NCI-H1105 (cell line): ENCODE results near the gene BZW1.
"Not testable (repeated sequence)": the region's sequence is repeated elsewhere in the genome, so short reads cannot be mapped to it uniquely, and the experiment has no call there.

Experiments used
- DNase-seq: peaks from one replicate; lab custom pipeline; 2025; lab: John Stamatoyannopoulos, UW

BZW1 gene

DNA sequence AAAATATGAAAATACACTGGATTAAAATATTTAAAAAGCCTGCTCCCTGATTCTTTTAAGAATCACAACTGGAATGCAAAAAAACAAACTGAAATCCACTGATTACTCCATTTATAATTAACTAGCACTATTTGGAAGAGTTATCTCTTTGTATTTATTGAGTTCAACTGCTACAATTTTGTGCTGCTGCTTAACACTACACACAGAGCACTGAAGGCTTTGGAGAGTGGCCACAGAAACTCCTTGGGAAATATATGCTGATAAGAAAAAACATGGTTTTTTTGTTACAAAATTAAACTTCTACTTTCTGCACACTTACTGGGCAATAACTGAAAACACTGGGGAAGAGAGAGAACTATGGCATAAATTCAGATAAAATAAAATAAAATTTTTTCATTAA, 19.8 kb upstream of the BZW1 start:
- DNase-seq = no peak

DNA sequence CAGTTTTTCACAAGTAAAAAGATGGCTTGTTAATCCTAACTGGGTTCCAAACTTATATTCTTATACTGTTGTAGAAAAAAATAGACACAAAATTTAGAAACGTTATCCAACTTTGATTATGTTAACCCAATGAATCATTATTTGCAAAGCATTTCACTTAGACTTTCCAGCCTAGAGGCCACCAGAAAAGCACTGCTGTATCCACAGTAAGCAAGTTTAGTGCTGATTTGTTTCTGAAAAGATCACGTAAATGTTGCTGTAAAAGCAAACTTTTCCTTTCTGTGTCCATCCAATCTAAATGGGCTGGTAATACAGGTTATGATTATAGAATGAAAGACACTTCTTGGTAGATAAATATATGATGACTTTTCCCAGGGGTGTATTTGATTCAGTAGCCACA, 17.6 kb upstream of the BZW1 start:
- no peak for DNase-seq

GRCh38 chr2:200795028-200795440, 16.7 kb upstream of the BZW1 start:
- DNase-seq = no peak

- no peak for DNase-seq
Observed at GRCh38 chr2:200796561-200796960, 15.1 kb upstream of the BZW1 start.

DNA sequence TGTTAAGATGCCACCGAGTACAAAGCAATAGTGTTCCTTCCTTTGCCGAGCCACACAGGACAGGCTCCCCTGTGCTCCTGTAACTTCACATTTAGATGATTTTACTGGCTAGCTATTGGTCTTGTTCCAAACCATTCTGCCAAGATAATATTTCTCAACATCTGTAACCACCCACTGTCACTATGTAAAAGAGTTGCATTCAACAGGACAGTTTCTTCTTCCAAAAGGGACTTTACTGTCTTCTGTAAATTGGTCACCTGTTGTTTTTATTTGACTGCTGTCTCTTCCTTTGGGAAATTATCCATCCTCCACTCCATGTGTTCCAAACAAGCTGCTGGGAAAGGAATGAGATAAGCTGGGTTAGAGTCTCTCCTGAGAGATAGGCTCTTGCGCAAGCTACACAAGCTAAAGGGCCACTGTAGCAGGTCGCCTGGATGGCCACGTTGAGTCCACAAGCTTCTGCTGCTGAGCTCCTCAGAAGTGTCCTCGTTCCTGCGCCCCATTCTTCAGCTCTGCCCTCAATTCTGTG, 14.4 kb upstream of the BZW1 start:
- DNase-seq = no peak

GRCh38 chr2:200798514-200798913, 13.2 kb upstream of the BZW1 start:
- no peak for DNase-seq

DNA sequence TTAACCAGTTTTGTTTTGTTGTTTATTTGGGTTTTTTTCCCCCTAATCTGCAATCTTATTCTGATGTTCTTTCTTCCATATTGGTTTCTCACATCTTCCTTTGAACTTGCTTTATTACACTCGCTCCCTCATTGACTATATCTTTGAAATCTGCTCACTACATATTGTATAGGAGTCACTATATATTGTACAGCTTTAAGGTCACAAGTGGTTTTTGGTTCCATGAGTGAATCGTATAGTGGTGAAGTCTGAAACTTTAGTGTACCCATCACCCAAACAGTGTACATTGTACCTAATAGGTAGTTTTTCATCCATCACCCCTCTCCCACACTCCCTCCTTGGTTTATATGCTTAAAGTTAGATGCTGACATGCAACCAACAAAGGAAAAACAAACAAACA, 11.3 kb upstream of the BZW1 start:
- no peak for DNase-seq

GRCh38 chr2:200801431-200801830, 10.3 kb upstream of the BZW1 start:
- DNase-seq = not testable (repeated sequence)

GRCh38 chr2:200809506-200810251, 2.0 kb upstream of the BZW1 start:
- DNase-seq = no peak

DNA sequence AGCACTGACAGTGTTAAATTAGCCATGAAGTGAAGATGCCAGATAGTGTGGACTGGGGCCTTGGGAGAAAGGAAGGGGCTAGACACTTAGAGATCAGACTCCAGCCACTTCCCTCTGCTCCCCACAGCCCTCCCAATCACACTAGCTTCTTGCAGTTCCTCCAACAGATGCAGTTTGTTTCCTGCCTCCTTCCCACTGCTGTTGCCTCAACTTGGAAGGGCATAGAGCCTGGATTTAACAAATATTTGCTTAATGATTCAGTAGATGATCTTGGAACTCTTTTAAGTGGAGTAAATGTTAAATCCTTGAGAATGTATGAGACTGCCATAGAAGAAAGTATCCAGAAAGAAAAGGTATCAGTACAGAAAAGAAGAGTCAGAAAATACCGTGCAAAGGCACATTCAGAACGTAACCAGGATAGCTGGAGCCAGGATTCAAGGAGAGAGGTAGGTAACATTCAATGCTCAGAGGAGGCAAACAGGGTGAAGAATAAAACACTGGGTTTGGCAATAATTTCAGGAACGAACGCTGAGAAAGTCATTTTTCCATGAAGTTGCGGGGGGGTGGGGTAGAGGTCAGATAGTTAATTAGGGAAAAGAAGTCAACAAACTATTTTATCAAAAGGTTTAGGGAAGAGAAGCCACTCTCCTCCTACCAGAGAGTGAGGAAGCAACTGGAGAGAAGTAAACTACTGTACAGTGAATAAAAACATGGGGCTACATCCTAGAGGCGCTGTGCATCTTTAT, 1.3 kb upstream of the BZW1 start:
- no peak for DNase-seq

DNA sequence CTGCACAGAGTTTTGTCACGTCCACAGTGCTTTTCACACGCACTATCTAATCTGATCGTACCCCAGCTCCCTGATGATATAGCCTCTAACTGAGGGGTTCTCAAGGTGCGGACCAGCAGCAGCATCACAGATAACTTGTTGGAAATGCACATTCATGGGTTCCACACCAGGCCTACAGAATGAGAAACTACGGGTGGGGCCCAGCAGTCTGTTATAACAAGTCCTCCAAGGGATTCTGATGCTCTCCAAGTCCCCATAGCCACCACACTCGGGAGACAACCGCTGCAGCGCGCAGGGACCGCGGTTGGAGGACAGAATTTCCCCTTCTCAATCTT, 745 bp upstream of the BZW1 start:
- no peak for DNase-seq

- no peak for DNase-seq
Observed at GRCh38 chr2:200812122-200813022, 662 bp downstream of the BZW1 start.

GRCh38 chr2:200814276-200814815, 2.6 kb downstream of the BZW1 start:
- no peak for DNase-seq

DNA sequence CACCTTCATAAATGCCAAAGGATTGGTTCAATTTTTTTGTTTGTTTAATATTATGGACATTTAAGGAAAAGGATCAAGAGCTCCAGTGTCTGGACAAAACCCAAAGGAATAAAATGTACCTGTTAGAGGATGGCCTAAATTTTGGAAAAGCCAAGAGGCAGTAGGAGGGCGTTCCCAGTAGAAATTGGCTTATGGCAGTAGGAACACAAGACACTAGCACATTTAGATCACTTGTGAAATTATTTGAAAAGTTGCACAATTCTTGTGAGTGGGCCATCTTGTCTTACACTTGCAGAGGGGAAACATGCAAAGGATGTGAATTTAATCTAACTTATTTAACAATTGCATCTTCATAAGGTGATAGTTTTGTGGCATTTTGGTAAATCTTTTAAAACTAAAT, 3.2 kb downstream of the BZW1 start:
- DNase-seq = no peak

GRCh38 chr2:200818732-200819131, 7.0 kb downstream of the BZW1 start:
- not testable (repeated sequence) for DNase-seq

DNA sequence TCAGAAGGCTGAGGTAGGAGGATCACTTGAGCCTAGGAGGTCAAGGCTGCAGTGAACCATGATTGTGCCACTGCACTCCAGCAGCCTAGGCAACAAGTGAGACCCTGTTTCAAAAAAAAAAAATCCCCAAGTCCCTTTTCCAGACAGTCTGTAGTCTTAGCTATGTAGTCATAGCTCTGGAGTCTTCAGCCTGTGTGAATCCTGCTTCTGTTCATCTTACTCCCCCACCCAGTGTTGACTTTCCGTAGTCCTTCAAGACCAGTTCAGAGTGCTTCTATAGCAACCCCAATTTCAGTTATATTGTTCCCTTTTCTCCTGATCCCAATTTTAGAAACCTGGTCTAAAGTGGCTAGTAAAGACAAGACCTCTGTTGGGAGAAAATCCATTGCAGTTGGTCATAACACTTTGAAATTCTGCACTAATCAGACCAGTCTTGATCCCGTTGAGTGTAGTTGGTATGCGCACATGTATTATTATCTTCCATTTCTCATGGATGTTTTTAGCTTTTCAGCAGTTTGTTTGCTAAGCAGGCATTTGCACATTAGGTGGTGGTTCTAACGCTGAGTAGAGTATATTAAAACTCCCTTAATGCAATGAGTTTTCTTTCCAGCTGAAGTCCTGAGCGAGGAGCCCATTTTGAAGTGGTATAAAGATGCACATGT, 9.0 kb downstream of the BZW1 start:
- no peak for DNase-seq

DNA sequence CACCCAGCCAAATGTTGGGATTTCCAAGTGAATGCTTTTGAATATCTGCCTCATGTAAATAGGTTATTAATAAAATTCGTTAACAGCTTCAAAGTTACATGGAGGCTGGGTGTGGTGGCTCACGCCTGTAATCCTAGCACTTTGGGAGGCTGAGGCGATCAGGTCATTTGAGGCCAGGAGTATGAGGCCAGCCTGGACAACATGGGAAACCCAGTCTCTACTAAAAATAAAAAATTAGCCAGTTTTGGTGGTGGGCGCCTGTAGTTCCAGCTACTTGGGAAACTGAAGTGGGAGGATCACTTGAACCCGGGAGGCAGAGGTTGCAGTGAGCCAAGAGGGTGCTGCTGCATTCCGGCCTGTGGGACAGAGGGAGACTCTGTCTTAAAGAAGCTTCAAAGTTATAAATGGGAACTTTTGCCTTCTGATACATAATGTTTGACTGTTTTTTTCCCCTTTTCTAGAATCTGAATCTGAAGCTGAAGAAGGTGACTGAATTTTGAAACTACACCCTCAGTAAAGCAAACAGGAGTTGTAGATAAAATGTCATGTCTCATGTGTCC, 10.1 kb downstream of the BZW1 start:
- DNase-seq = no peak

GRCh38 chr2:200828104-200828503, 16.4 kb downstream of the BZW1 start:
- DNase-seq = no peak

- no peak for DNase-seq
Observed at GRCh38 chr2:200828572-200829257, 17.0 kb downstream of the BZW1 start.

- DNase-seq = no peak
Observed at GRCh38 chr2:200829258-200829655, 17.5 kb downstream of the BZW1 start.

GRCh38 chr2:200834701-200835100, 23.0 kb downstream of the BZW1 start:
- DNase-seq = no peak
